Midbrain (tissue), 1 donor: ENCODE results near the gene TTC23L.
"Not testable (repeated sequence)": the region's sequence is repeated elsewhere in the genome, so short reads cannot be mapped to it uniquely, and the experiment has no call there.

Experiments
- DNase-seq: peaks from one replicate; lab custom pipeline; 2025; lab: John Stamatoyannopoulos, UW

The TTC23L gene

GRCh38 chr5:34838785-34839714, at the start of gene TTC23L:
Gene TTC23L, plus strand, starts transcription at chr5:34839164. Its CDS starts 1,508 bp downstream, at chr5:34840672.
- peak; percentile 88 for DNase-seq

GRCh38 chr5:34789639-34790038, 49.3 kb upstream of the TTC23L start:
- no peak for DNase-seq

- DNase-seq, result no peak
Observed at GRCh38 chr5:34790069-34790468, 48.9 kb upstream of the TTC23L start.

- DNase-seq, result no peak
Observed at GRCh38 chr5:34791761-34792244, 47.2 kb upstream of the TTC23L start.

- no peak for DNase-seq
Observed at GRCh38 chr5:34802834-34803563, 36.0 kb upstream of the TTC23L start.

GRCh38 chr5:34803974-34804732, 34.8 kb upstream of the TTC23L start:
- DNase-seq, result no peak

- no peak for DNase-seq
Observed at GRCh38 chr5:34804913-34805312, 34.1 kb upstream of the TTC23L start.

- DNase-seq, result no peak
Observed at GRCh38 chr5:34806532-34806931, 32.4 kb upstream of the TTC23L start.

GRCh38 chr5:34811706-34812105, 27.3 kb upstream of the TTC23L start:
- no peak for DNase-seq

- DNase-seq, result no peak
Observed at GRCh38 chr5:34813509-34813908, 25.5 kb upstream of the TTC23L start.

GRCh38 chr5:34817558-34818351, 21.2 kb upstream of the TTC23L start:
- DNase-seq, result no peak

GRCh38 chr5:34818717-34819116, 20.2 kb upstream of the TTC23L start:
- DNase-seq, result no peak

- no peak for DNase-seq
Observed at GRCh38 chr5:34820593-34820992, 18.4 kb upstream of the TTC23L start.

- no peak for DNase-seq
Observed at GRCh38 chr5:34822956-34823715, 15.8 kb upstream of the TTC23L start.

GRCh38 chr5:34826347-34826746, 12.6 kb upstream of the TTC23L start:
- no peak for DNase-seq

- DNase-seq, result no peak
Observed at GRCh38 chr5:34827588-34828506, 11.1 kb upstream of the TTC23L start.

GRCh38 chr5:34830827-34831226, 8.1 kb upstream of the TTC23L start:
- not testable (repeated sequence) for DNase-seq

- no peak for DNase-seq
Observed at GRCh38 chr5:34831303-34831702, 7.7 kb upstream of the TTC23L start.

GRCh38 chr5:34832568-34832967, 6.4 kb upstream of the TTC23L start:
- DNase-seq, result no peak
